Measurements from ENCODE around the gene MERTK. TPM values are rescaled to one million over a fixed set of nuclear protein-coding genes. Genes with fewer than 3 reads are reported as not detected.
"Not testable (repeated sequence)": the region's sequence is repeated elsewhere in the genome, so short reads cannot be mapped to it uniquely, and the experiment has no call there.

The MERTK gene
- under 1 TPM; 0.12 to 0.73 (median 0.33) TPM for total RNA-seq
- total RNA-seq (2013) = 0.15 TPM
- total RNA-seq = 0.06 to 1.8 (median 0.41) reads per million in 29 experiments

GRCh38 chr2:111897924-111898702 lies at the start of gene MERTK:
MERTK (plus strand) TSS chr2:111898607; CDS start chr2:111898736, 129 bp downstream.
- Histone ChIP-seq H3K36me3 (ENCODE audit: control insufficient read depth in 2 of 2, extremely low read depth in 1 of 2, insufficient read depth in 1 of 2, low read length in 1 of 2) (no peaks in the 10 kb centered on the region), H3K4me1 (ENCODE audit: control insufficient read depth in 1 of 2, extremely low read depth in 1 of 2, insufficient read depth in 2 of 2, low read length in 2 of 2) (peaks cover 0 to 20% of the 10 kb centered on the region in 2 experiments), H3K27ac (ENCODE audit: low read length) (no peak within 1 kb of the TSS), H3K4me3 (ENCODE audit: control insufficient read depth in 1 of 2, extremely low read depth in 1 of 2, low read length in 1 of 2) (peak within 1 kb of the TSS; percentile 59 to 86), H3K9me3 (no peaks in the 10 kb centered on the region), H3K27me3 (replicated peaks in 1 of 2; ENCODE audit: control insufficient read depth in 2 of 2, extremely low read depth in 1 of 2, insufficient read depth in 2 of 2, low read length in 1 of 2) (peaks cover 0 to 36% of the 10 kb centered on the region in 2 experiments)
- DNase-seq (peak in 32 of 35 experiments; percentile 13 to 64 (median 35)), ATAC-seq (replicated peaks in 1 of 4) (peak; percentile 78 to 90 (median 82))
- CTCF ChIA-PET = interaction anchor here in 1 of 2 donors (0.8 kb wide), 1 partner anchor 556 kb away, joined by 5 read pairs; no protein-coding TSS in a partner anchor
- no peaks in the 10 kb centered on the region for H3K9me3 Mint-ChIP-seq
- H3K4me1 Mint-ChIP-seq = peaks cover 10 to 15% (median 15%) of the 10 kb centered on the region in 3 donors
- POLR2A ChIA-PET = interaction anchor here in 1 of 2 donors (0.5 kb wide), 1 partner anchor 307 kb away, joined by 4 read pairs; no protein-coding TSS in a partner anchor
- no peak within 1 kb of the TSS for H3K27ac Mint-ChIP-seq
- peak within 1 kb of the TSS; percentile 76 to 82 (median 78) for H3K4me3 Mint-ChIP-seq
- WGBS (ENCODE audit: insufficient coverage) = 2% methylated on average over 47 of the region's 71 CpGs
- H3K27me3 Mint-ChIP-seq = peaks cover 0 to 13% of the 10 kb centered on the region in 2 donors
- no peaks in the 10 kb centered on the region for H3K36me3 Mint-ChIP-seq

GRCh38 chr2:111850646-111851045 lies 47.8 kb upstream of the MERTK start:
- peak in 8 of 35 experiments; percentile 2 to 26 (median 8) for DNase-seq
- no CpG with 5 or more reads among the region's 4 CpGs for WGBS (ENCODE audit: insufficient coverage)

GRCh38 chr2:111852544-111852943 lies 45.9 kb upstream of the MERTK start:
- H3K27ac ChIP-seq (ENCODE audit: low read length); DNase-seq; H3K27me3 ChIP-seq (replicated peaks in 1 of 2; ENCODE audit: control insufficient read depth in 2 of 2, extremely low read depth in 1 of 2, insufficient read depth in 2 of 2, low read length in 1 of 2); CTCF ChIA-PET; H3K4me3 ChIP-seq (ENCODE audit: control insufficient read depth in 1 of 2, extremely low read depth in 1 of 2, low read length in 1 of 2); H3K9me3 Mint-ChIP-seq; H3K4me1 ChIP-seq (ENCODE audit: control insufficient read depth in 1 of 2, extremely low read depth in 1 of 2, insufficient read depth in 2 of 2, low read length in 2 of 2); H3K9me3 ChIP-seq; H3K27me3 Mint-ChIP-seq; POLR2A ChIA-PET; H3K4me1 Mint-ChIP-seq; H3K4me3 Mint-ChIP-seq; H3K36me3 ChIP-seq (ENCODE audit: control insufficient read depth in 2 of 2, extremely low read depth in 1 of 2, insufficient read depth in 1 of 2, low read length in 1 of 2); H3K27ac Mint-ChIP-seq; ATAC-seq (replicated peaks in 1 of 4): not testable (repeated sequence)
- WGBS (ENCODE audit: insufficient coverage) = no CpG with 5 or more reads among the region's 3 CpGs
- H3K36me3 Mint-ChIP-seq = peaks cover 32% of the 10 kb centered on the region

More at GRCh38 chr2:111850646-111851045, 47.8 kb upstream of the MERTK start:
- ATAC-seq (replicated peaks in 1 of 4); H3K27me3 Mint-ChIP-seq; H3K27ac ChIP-seq (ENCODE audit: low read length); CTCF ChIA-PET; H3K9me3 ChIP-seq; H3K4me3 ChIP-seq (ENCODE audit: control insufficient read depth in 1 of 2, extremely low read depth in 1 of 2, low read length in 1 of 2); H3K27me3 ChIP-seq (replicated peaks in 1 of 2; ENCODE audit: control insufficient read depth in 2 of 2, extremely low read depth in 1 of 2, insufficient read depth in 2 of 2, low read length in 1 of 2); H3K4me3 Mint-ChIP-seq; H3K27ac Mint-ChIP-seq; H3K4me1 Mint-ChIP-seq; H3K36me3 ChIP-seq (ENCODE audit: control insufficient read depth in 2 of 2, extremely low read depth in 1 of 2, insufficient read depth in 1 of 2, low read length in 1 of 2); H3K9me3 Mint-ChIP-seq; POLR2A ChIA-PET; H3K4me1 ChIP-seq (ENCODE audit: control insufficient read depth in 1 of 2, extremely low read depth in 1 of 2, insufficient read depth in 2 of 2, low read length in 2 of 2): not testable (repeated sequence)
- H3K36me3 Mint-ChIP-seq = peaks cover 27% of the 10 kb centered on the region

- no CpG with 5 or more reads among the region's 3 CpGs for WGBS (ENCODE audit: insufficient coverage)
- H3K4me1 ChIP-seq (ENCODE audit: control insufficient read depth in 1 of 2, extremely low read depth in 1 of 2, insufficient read depth in 2 of 2, low read length in 2 of 2); H3K27ac ChIP-seq (ENCODE audit: low read length); H3K4me3 ChIP-seq (ENCODE audit: control insufficient read depth in 1 of 2, extremely low read depth in 1 of 2, low read length in 1 of 2); DNase-seq; H3K36me3 ChIP-seq (ENCODE audit: control insufficient read depth in 2 of 2, extremely low read depth in 1 of 2, insufficient read depth in 1 of 2, low read length in 1 of 2); H3K9me3 Mint-ChIP-seq; H3K27ac Mint-ChIP-seq; H3K9me3 ChIP-seq; ATAC-seq (replicated peaks in 1 of 4); H3K4me1 Mint-ChIP-seq; H3K27me3 ChIP-seq (replicated peaks in 1 of 2; ENCODE audit: control insufficient read depth in 2 of 2, extremely low read depth in 1 of 2, insufficient read depth in 2 of 2, low read length in 1 of 2); H3K27me3 Mint-ChIP-seq; H3K4me3 Mint-ChIP-seq; POLR2A ChIA-PET; CTCF ChIA-PET: not testable (repeated sequence)
- peaks cover 33% of the 10 kb centered on the region for H3K36me3 Mint-ChIP-seq
Observed at GRCh38 chr2:111860005-111860404, 38.4 kb upstream of the MERTK start.

- CTCF ChIA-PET; H3K9me3 Mint-ChIP-seq; H3K4me3 Mint-ChIP-seq; H3K27me3 Mint-ChIP-seq; H3K27ac ChIP-seq (ENCODE audit: low read length); H3K27me3 ChIP-seq (replicated peaks in 1 of 2; ENCODE audit: control insufficient read depth in 2 of 2, extremely low read depth in 1 of 2, insufficient read depth in 2 of 2, low read length in 1 of 2); POLR2A ChIA-PET; DNase-seq; H3K4me1 ChIP-seq (ENCODE audit: control insufficient read depth in 1 of 2, extremely low read depth in 1 of 2, insufficient read depth in 2 of 2, low read length in 2 of 2); H3K4me1 Mint-ChIP-seq; H3K4me3 ChIP-seq (ENCODE audit: control insufficient read depth in 1 of 2, extremely low read depth in 1 of 2, low read length in 1 of 2); H3K9me3 ChIP-seq; ATAC-seq (replicated peaks in 1 of 4); H3K27ac Mint-ChIP-seq: not testable (repeated sequence)
- peaks cover 22% of the 10 kb centered on the region for H3K36me3 Mint-ChIP-seq
- no CpG with 5 or more reads among the region's 3 CpGs for WGBS (ENCODE audit: insufficient coverage)
- peaks cover 0 to 10% of the 10 kb centered on the region in 2 donors for H3K36me3 ChIP-seq (ENCODE audit: control insufficient read depth in 2 of 2, extremely low read depth in 1 of 2, insufficient read depth in 1 of 2, low read length in 1 of 2)
Observed at GRCh38 chr2:111865124-111865523, 33.3 kb upstream of the MERTK start.

- H3K27ac ChIP-seq (ENCODE audit: low read length); H3K27me3 ChIP-seq (replicated peaks in 1 of 2; ENCODE audit: control insufficient read depth in 2 of 2, extremely low read depth in 1 of 2, insufficient read depth in 2 of 2, low read length in 1 of 2); H3K4me3 ChIP-seq (ENCODE audit: control insufficient read depth in 1 of 2, extremely low read depth in 1 of 2, low read length in 1 of 2); H3K27me3 Mint-ChIP-seq; H3K4me3 Mint-ChIP-seq; H3K9me3 Mint-ChIP-seq; ATAC-seq (replicated peaks in 1 of 4); CTCF ChIA-PET; POLR2A ChIA-PET; H3K9me3 ChIP-seq; H3K4me1 ChIP-seq (ENCODE audit: control insufficient read depth in 1 of 2, extremely low read depth in 1 of 2, insufficient read depth in 2 of 2, low read length in 2 of 2); H3K27ac Mint-ChIP-seq; DNase-seq: not testable (repeated sequence)
- H3K36me3 ChIP-seq (ENCODE audit: control insufficient read depth in 2 of 2, extremely low read depth in 1 of 2, insufficient read depth in 1 of 2, low read length in 1 of 2) = peaks cover 0 to 14% of the 10 kb centered on the region in 2 donors
- H3K4me1 Mint-ChIP-seq = peaks cover 6 to 12% (median 11%) of the 10 kb centered on the region in 3 donors
- peaks cover 34% of the 10 kb centered on the region for H3K36me3 Mint-ChIP-seq
- no CpG with 5 or more reads among the region's 2 CpGs for WGBS (ENCODE audit: insufficient coverage)
Observed at GRCh38 chr2:111872806-111873205, 25.6 kb upstream of the MERTK start.
